Right lobe of liver (tissue), 4 donors: Measurements from ENCODE around the gene STPG2.

Experiments
- POLR2A ChIP-seq: fragments of 450-650 bp; IDR thresholded peaks from one replicate; pipeline ENCODE4 v1.6.1; 2017; ENCODE audit warnings: antibody characterized with exemption, mild to moderate bottlenecking
- TF ChIP-seq, protein P1 (sequence below), 4 donors: fragments of 200-600 bp in 3 of 4; fragments of 450-650 bp in 1 of 4; IDR thresholded peaks; one replicate each; pipeline versions ENCODE4 v1.5.1 to v1.8.0; 2016 to 2022; ENCODE audit warnings: antibody characterized with exemption in 4 of 4, mild to moderate bottlenecking in 2 of 4
- donor health status: DM: no; HTN: no; CAD: no.
- donor health status: DM: no; HTN: no; CAD: no.
- donor health status: DM: no; HTN: yes; CAD: no.

DNA sequence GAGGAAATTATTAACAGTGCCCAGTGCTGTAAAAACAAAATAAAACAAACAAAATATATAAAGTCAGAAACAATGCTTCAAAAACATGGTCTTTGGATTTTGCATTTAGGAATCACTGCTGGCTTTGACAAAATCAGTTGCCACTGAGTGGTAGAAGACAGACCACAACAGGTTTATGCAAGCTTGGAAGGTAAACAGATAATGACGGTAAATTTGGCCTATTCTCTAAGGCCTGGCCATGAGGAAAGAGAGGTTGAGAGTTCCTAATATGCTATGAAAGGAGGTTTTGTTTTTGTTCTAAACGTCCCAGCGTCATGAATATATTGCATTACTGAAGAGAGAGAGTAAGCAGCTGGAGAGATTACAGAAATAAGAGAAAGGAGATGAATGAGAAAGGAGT lies 629.4 kb downstream of the STPG2 start:
- TF ChIP-seq, protein P1, sequence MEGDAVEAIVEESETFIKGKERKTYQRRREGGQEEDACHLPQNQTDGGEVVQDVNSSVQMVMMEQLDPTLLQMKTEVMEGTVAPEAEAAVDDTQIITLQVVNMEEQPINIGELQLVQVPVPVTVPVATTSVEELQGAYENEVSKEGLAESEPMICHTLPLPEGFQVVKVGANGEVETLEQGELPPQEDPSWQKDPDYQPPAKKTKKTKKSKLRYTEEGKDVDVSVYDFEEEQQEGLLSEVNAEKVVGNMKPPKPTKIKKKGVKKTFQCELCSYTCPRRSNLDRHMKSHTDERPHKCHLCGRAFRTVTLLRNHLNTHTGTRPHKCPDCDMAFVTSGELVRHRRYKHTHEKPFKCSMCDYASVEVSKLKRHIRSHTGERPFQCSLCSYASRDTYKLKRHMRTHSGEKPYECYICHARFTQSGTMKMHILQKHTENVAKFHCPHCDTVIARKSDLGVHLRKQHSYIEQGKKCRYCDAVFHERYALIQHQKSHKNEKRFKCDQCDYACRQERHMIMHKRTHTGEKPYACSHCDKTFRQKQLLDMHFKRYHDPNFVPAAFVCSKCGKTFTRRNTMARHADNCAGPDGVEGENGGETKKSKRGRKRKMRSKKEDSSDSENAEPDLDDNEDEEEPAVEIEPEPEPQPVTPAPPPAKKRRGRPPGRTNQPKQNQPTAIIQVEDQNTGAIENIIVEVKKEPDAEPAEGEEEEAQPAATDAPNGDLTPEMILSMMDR (IDR thresholded peaks at IDR 0.05) = no peak
- no peak for TF ChIP-seq POLR2A
